IMR-90 (cell line): ENCODE results near the gene GJD2.

Experiments used
- BHLHE40 ChIP-seq: fragments of 150-350 bp; IDR thresholded peaks from 2 replicates; pipeline ENCODE4 v1.6.1; 2016; ENCODE audit warnings: mild to moderate bottlenecking, low read depth, low read length
- CEBPB ChIP-seq: IDR thresholded peaks from 2 replicates; pipeline ENCODE4 v1.6.1; 2012; ENCODE audit warnings: low read depth, low read length, improper control_type of control experiment
- CHD1 ChIP-seq: IDR thresholded peaks from 2 replicates; pipeline ENCODE4 v1.6.1; 2012; ENCODE audit warnings: low read depth, low read length, improper control_type of control experiment
- FOS ChIP-seq: fragments of 150-350 bp; IDR thresholded peaks from 2 replicates; pipeline ENCODE4 v1.6.1; 2016; ENCODE audit warnings: low read depth, low read length
- MAZ ChIP-seq: IDR thresholded peaks from 2 replicates; pipeline ENCODE4 v1.6.1; 2012; ENCODE audit warnings: low read depth, mild to moderate bottlenecking, low read length, improper control_type of control experiment, moderate library complexity, borderline replicate concordance
- MXI1 ChIP-seq: IDR thresholded peaks from 2 replicates; pipeline ENCODE4 v1.6.1; 2012; ENCODE audit warnings: low read depth, mild to moderate bottlenecking, low read length, moderate library complexity, borderline replicate concordance
- NFE2L2 ChIP-seq: fragments of 150-350 bp; IDR thresholded peaks from 2 replicates; pipeline ENCODE4 v1.6.1; 2016; ENCODE audit warnings: low read depth, mild to moderate bottlenecking, low read length
- POLR2A ChIP-seq: IDR thresholded peaks from 2 replicates; pipeline ENCODE4 v1.6.1; 2012; ENCODE audit warnings: mild to moderate bottlenecking, low read depth, low read length
- RAD21 ChIP-seq: IDR thresholded peaks from 2 replicates; pipeline ENCODE4 v1.6.1; 2012; ENCODE audit warnings: low read length, improper control_type of control experiment
- RCOR1 ChIP-seq: IDR thresholded peaks from 2 replicates; pipeline ENCODE4 v1.6.1; 2012; ENCODE audit warnings: mild to moderate bottlenecking, low read length, improper control_type of control experiment; ENCODE audit not compliant: insufficient replicate concordance
- RFX5 ChIP-seq: IDR thresholded peaks from 2 replicates; pipeline ENCODE4 v1.8.0; 2012; ENCODE audit warnings: low read depth, mild to moderate bottlenecking, low read length, moderate library complexity
- SMC3 ChIP-seq: fragments of 150-350 bp; IDR thresholded peaks from 2 replicates; pipeline ENCODE4 v1.6.1; 2016; ENCODE audit warnings: low read depth, mild to moderate bottlenecking, antibody characterized with exemption, low read length, moderate library complexity
- USF2 ChIP-seq: fragments of 150-350 bp; IDR thresholded peaks from 2 replicates; pipeline ENCODE4 v1.6.1; 2017; ENCODE audit warnings: mild to moderate bottlenecking, antibody characterized with exemption, low read length, low read depth
- TF ChIP-seq, protein P1 (sequence below): conservative IDR thresholded peaks from 2 replicates; pipeline ENCODE4 v1.5.1; 2012; ENCODE audit warnings: mild to moderate bottlenecking, low read depth, low read length, improper control_type of control experiment

- TF ChIP-seq RAD21 (no peak), POLR2A (no peak), RFX5 (no peak), RCOR1 (no peak), BHLHE40 (no peak), CEBPB (no peak), SMC3 (no peak), CHD1 (no peak), MAZ (no peak), MXI1 (no peak), USF2 (no peak), NFE2L2 (no peak), FOS (no peak)
- TF ChIP-seq, protein P1, sequence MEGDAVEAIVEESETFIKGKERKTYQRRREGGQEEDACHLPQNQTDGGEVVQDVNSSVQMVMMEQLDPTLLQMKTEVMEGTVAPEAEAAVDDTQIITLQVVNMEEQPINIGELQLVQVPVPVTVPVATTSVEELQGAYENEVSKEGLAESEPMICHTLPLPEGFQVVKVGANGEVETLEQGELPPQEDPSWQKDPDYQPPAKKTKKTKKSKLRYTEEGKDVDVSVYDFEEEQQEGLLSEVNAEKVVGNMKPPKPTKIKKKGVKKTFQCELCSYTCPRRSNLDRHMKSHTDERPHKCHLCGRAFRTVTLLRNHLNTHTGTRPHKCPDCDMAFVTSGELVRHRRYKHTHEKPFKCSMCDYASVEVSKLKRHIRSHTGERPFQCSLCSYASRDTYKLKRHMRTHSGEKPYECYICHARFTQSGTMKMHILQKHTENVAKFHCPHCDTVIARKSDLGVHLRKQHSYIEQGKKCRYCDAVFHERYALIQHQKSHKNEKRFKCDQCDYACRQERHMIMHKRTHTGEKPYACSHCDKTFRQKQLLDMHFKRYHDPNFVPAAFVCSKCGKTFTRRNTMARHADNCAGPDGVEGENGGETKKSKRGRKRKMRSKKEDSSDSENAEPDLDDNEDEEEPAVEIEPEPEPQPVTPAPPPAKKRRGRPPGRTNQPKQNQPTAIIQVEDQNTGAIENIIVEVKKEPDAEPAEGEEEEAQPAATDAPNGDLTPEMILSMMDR = no peak
Measured at GRCh38 chr15:34737477-34737876, 17.3 kb downstream of the GJD2 start.
